GM18867 (cell line): Measurements from ENCODE around the gene OTOP1.
"Not testable (repeated sequence)": the region's sequence is repeated elsewhere in the genome, so short reads cannot be mapped to it uniquely, and the experiment has no call there.

Experiments used
- ATAC-seq: cut with Tn5 transposase; IDR thresholded peaks from one replicate; pipeline ENCODE4 v1.9.1; 2021; ENCODE audit warnings: mild to moderate bottlenecking, moderate library complexity; ENCODE audit not compliant: unreplicated experiment

Gene OTOP1

GRCh38 chr4:4233610-4234009 is 6.9 kb upstream of the OTOP1 start:
- no peak for ATAC-seq

DNA sequence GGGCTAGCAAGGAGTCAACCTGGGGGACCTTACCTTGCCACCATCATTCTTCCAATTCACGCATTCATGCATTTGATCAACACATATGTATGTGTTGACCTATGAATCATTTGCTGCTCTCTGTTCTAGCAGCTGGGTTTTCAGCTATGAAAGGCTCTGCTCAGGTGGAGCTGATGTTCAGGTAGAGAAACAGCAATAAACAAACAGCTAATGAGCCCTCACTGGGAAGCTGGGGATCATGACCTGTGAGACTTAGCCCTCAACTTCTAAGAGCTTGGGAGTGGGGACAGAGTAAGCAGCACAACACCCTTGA is 1.6 kb upstream of the OTOP1 start:
- ATAC-seq, result no peak

GRCh38 chr4:4227510-4228355 is 1.0 kb upstream of the OTOP1 start:
- ATAC-seq, result no peak

DNA sequence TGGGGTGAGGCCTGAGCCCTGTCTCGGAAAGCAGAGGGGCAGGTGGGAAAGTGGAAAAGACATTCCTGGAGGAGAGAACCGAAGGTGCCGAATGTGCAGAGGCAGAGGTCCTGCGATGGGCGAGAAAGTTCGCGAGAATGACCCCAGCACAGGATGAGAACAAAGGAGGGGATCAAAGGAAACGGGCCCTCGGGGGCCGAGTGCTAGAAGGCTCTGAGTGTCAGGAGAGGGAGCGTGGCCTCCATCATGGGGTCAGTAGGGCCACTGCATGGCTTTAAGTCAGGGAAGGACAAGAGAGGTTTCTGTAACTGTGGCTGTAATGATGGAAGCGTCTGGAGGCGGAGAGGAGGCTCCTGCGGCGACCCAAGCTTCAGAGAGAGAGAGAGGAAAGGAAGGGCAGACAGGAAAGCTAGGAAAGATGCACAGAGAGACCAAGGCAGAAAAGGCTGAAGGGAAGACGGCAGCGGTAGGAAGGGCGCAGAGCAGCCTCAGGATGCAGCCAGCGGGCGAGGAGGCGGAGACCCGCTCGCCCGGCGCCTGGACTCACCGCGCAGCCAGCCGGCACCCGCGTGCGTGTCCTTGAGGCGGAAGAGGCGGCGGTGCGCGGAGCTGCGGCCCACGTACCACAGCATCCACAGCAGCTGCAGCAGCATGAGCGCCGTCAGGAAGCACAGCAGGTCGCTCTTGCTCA is 669 bp downstream of the OTOP1 start:
- no peak for ATAC-seq

DNA sequence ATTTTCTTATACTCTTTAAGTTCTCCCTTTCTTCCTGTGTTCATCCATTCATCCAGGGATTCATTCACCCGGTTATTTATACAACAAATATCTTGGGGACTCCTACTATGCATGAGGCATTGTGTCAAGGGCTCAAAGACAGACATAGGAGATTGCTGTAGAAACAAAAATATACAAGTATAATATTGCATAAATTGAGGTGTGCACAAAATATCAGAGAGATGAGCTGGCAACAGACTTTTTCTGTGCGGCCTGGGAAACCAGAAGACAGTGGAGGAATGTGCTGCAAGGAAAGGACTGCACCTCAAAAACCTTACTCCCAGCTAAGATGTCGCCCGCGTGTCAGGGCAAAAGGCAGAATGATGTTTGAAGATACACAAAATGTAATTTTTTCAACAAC is 9.6 kb downstream of the OTOP1 start:
- no peak for ATAC-seq

GRCh38 chr4:4216648-4217047 is 10.1 kb downstream of the OTOP1 start:
- ATAC-seq, result no peak

DNA sequence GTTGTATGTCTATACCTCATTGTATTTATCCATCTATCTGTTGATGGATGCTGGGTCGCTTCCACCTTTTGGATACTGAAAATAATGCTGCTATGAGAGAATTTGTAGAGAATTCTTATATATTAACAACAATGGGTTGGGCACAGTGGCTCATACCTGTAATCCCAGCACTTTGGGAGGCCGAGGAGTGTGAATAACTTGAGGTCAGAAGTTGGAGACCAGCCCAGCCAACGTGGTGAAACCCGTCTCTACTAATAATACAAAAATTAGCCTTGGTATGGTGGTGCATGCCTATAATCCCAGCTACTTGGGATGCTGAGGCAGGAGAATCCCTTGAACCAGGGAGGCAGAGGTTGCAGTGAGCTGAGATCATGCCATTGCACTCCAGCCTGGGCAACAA is 13.1 kb downstream of the OTOP1 start:
- ATAC-seq, result not testable (repeated sequence)

GRCh38 chr4:4206204-4206603 is 20.5 kb downstream of the OTOP1 start:
- ATAC-seq, result no peak

DNA sequence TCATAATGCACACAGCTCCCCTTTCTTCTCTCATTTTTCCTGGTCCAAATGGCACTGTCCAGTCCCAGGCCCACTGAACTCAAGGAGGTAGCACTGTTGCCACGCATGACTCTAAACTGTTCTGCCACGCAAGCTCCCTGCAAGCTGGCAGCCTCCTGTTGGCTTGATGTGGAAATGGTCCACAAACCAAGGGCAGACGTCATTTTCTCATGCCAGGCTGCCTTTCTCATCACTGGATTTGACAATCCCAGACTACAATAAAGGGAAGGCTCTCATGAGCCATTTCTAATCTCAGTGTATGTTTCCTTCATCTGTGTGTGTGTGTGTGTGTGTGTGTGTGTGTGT is 22.4 kb downstream of the OTOP1 start:
- ATAC-seq, result no peak

GRCh38 chr4:4203688-4204400 is 22.9 kb downstream of the OTOP1 start:
- ATAC-seq, result no peak

GRCh38 chr4:4202510-4202909 is 24.2 kb downstream of the OTOP1 start:
- no peak for ATAC-seq

DNA sequence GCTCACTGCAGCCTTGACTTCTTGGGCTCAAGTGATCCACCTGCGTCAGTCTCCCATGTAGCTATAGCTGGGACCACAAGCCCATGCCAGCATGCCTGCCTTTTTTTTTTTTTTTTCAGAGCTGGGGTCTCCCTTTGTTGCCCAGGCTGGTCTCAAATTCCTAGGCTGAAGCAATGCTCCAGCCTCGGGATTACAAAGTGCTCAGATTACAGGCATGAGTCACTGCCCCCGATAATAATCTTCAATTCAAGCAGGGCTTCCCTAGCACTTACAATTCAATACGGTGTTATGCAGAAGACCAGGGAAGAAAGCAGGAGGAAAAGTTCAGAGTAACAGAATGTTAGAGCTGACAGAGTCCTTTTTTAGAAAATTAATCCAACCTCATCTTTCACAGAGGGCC is 26.1 kb downstream of the OTOP1 start:
- no peak for ATAC-seq

- ATAC-seq, result no peak
Measured at GRCh38 chr4:4195354-4195753, 31.4 kb downstream of the OTOP1 start.

GRCh38 chr4:4188557-4188956 is 38.2 kb downstream of the OTOP1 start:
- not testable (repeated sequence) for ATAC-seq

- no peak for ATAC-seq
Measured at GRCh38 chr4:4185528-4185927, 41.2 kb downstream of the OTOP1 start.

GRCh38 chr4:4182835-4183568 is 43.7 kb downstream of the OTOP1 start:
- ATAC-seq, result no peak

DNA sequence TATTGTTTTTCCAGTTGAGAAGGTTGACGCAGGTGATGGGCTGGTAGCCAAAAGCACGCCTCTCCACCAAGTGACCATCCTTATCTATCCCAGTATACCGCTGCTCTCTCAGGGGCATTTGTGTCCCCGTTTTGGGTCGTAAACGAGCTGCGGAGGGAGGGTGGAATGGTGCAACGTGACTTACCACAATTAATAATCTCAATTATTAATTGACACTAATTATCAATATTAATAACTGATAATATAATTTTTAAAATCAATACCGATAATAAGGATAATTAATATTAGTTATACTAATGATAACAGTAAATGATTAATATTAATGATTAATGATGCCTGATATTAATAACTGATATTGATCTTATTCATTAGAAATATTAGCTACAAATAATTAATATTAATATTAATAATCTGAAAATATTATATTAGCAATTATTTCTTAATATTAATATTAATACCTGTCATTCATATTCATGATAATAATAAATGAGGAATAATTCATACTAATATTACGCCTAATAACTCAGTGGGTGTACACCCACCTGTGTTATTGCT is 56.1 kb downstream of the OTOP1 start:
- ATAC-seq, result no peak

GRCh38 chr4:4167981-4168780 is 58.5 kb downstream of the OTOP1 start:
- not testable (repeated sequence) for ATAC-seq

GRCh38 chr4:4166986-4167385 is 59.7 kb downstream of the OTOP1 start:
- not testable (repeated sequence) for ATAC-seq

DNA sequence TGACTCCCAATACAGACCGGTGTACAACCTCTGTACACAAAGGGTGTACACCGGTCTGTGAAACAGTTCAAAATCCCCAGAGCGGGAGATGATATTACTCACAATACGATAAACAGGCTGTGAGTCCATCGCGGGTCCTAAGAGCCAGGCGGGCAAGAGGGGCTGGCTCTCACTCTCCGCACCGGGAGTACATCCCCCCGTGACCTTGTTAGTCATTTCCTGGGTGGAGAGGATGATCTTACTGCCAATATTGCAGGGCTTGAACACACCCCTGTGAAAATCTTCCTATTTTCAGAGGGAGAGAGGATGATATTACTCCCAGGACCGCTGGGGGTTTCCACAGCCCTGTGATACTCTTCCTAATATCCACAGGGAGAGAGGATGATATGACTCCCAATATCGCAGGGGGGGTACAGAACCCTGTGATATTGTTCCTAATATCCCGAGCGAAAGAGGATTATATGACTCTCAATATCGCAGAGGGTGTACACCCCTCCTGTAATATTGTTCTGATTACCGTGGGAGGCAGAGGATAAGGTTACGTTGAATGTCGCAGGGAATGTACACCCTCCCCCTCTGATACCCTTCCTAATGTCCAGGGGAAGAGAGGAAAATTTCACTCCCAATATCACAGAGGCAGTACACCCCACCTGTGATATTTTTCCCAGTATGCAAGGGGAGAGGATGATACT is 60.9 kb downstream of the OTOP1 start:
- not testable (repeated sequence) for ATAC-seq
